Measurements from ENCODE around the gene ROBO1.

Gene ROBO1

GRCh38 chr3:79670178-79670577 lies 97.6 kb downstream of the ROBO1 start:
- DNase-seq (ENCODE audit: low read depth in 2 of 2), result no peak

GRCh38 chr3:79664455-79664854 lies 103.3 kb downstream of the ROBO1 start:
- DNase-seq (ENCODE audit: low read depth in 2 of 2), result no peak

- no peak for DNase-seq (ENCODE audit: low read depth in 2 of 2)
Measured at GRCh38 chr3:79661896-79662295, 105.9 kb downstream of the ROBO1 start.

GRCh38 chr3:79657076-79657475 lies 110.7 kb downstream of the ROBO1 start:
- DNase-seq (ENCODE audit: low read depth in 2 of 2), result no peak

GRCh38 chr3:79654019-79654418 lies 113.8 kb downstream of the ROBO1 start:
- no peak for DNase-seq (ENCODE audit: low read depth in 2 of 2)

- DNase-seq (ENCODE audit: low read depth in 2 of 2), result no peak
Measured at GRCh38 chr3:79653266-79653830, 114.5 kb downstream of the ROBO1 start.

GRCh38 chr3:79651536-79652065 lies 116.2 kb downstream of the ROBO1 start:
- DNase-seq (ENCODE audit: low read depth in 2 of 2), result no peak

- DNase-seq (ENCODE audit: low read depth in 2 of 2), result no peak
Measured at GRCh38 chr3:79639855-79640254, 127.9 kb downstream of the ROBO1 start.

GRCh38 chr3:79636372-79636771 lies 131.4 kb downstream of the ROBO1 start:
- no peak for DNase-seq (ENCODE audit: low read depth in 2 of 2)

GRCh38 chr3:79632842-79633241 lies 135.0 kb downstream of the ROBO1 start:
- DNase-seq (ENCODE audit: low read depth in 2 of 2), result no peak

- no peak for DNase-seq (ENCODE audit: low read depth in 2 of 2)
Measured at GRCh38 chr3:79618883-79619282, 148.9 kb downstream of the ROBO1 start.

- DNase-seq (ENCODE audit: low read depth in 2 of 2), result no peak
Measured at GRCh38 chr3:79606414-79606813, 161.4 kb downstream of the ROBO1 start.

GRCh38 chr3:79604681-79605080 lies 163.1 kb downstream of the ROBO1 start:
- DNase-seq (ENCODE audit: low read depth in 2 of 2), result no peak

GRCh38 chr3:79602385-79602784 lies 165.4 kb downstream of the ROBO1 start:
- DNase-seq (ENCODE audit: low read depth in 2 of 2), result no peak

- no peak for DNase-seq (ENCODE audit: low read depth in 2 of 2)
Measured at GRCh38 chr3:79598594-79598993, 169.2 kb downstream of the ROBO1 start.

GRCh38 chr3:79597709-79598108 lies 170.1 kb downstream of the ROBO1 start:
- no peak for DNase-seq (ENCODE audit: low read depth in 2 of 2)

GRCh38 chr3:79587150-79587549 lies 180.6 kb downstream of the ROBO1 start:
- DNase-seq (ENCODE audit: low read depth in 2 of 2), result no peak

- DNase-seq (ENCODE audit: low read depth in 2 of 2), result no peak
Measured at GRCh38 chr3:79586232-79586631, 181.6 kb downstream of the ROBO1 start.

GRCh38 chr3:79572930-79573329 lies 194.9 kb downstream of the ROBO1 start:
- DNase-seq (ENCODE audit: low read depth in 2 of 2), result no peak

GRCh38 chr3:79568938-79569337 lies 198.9 kb downstream of the ROBO1 start:
- DNase-seq (ENCODE audit: low read depth in 2 of 2), result no peak

- DNase-seq (ENCODE audit: low read depth in 2 of 2), result no peak
Measured at GRCh38 chr3:79564192-79564591, 203.6 kb downstream of the ROBO1 start.

- no peak for DNase-seq (ENCODE audit: low read depth in 2 of 2)
Measured at GRCh38 chr3:79560698-79561097, 207.1 kb downstream of the ROBO1 start.

- no peak for DNase-seq (ENCODE audit: low read depth in 2 of 2)
Measured at GRCh38 chr3:79558943-79559342, 208.9 kb downstream of the ROBO1 start.

GRCh38 chr3:79555655-79556054 lies 212.1 kb downstream of the ROBO1 start:
- DNase-seq (ENCODE audit: low read depth in 2 of 2), result no peak
